Uterus (tissue), 4 donors: ENCODE data around the gene KRTAP3-3. TPM values are rescaled to one million over a fixed set of nuclear protein-coding genes. Genes with fewer than 3 reads are reported as not detected.

Experiments
- DNase-seq, 2 donors: peaks; one replicate each; pipeline ENCODE4 v3.0.0-alpha.2; 2019 to 2020
- H3K27ac ChIP-seq, 2 donors: fragments of 200-600 bp; sonication (generic); 1 replicate in 1 of 2; 2 replicates in 1 of 2; pipeline ENCODE4 v1.5.1; 2016 to 2018
- H3K27me3 ChIP-seq, 2 donors: fragments of 200-600 bp; sonication (generic); one replicate each; pipeline ENCODE4 v1.5.1; 2018 to 2019; ENCODE audit warnings: control low read depth in 1 of 2
- H3K36me3 ChIP-seq, 2 donors: fragments of 200-600 bp; sonication (generic); one replicate each; pipeline ENCODE4 v1.5.1; 2019; ENCODE audit warnings: control low read depth in 1 of 2
- H3K4me1 ChIP-seq, 2 donors: fragments of 200-600 bp; sonication (generic); one replicate each; pipeline ENCODE4 v1.5.1; 2018 to 2019; ENCODE audit warnings: control low read depth in 1 of 2
- H3K4me3 ChIP-seq, 2 donors: fragments of 200-600 bp; sonication (generic); 1 replicate in 1 of 2; 2 replicates in 1 of 2; pipeline ENCODE4 v1.5.1; 2018 to 2019; ENCODE audit warnings: mild to moderate bottlenecking in 1 of 2
- H3K9me3 ChIP-seq, 2 donors: fragments of 200-600 bp; sonication (generic); one replicate each; pipeline ENCODE4 v1.5.1; 2019; ENCODE audit warnings: control low read depth in 1 of 2
- CTCF ChIP-seq, 4 experiments: fragments of 200-600 bp in 2 of 4; fragments of 450-650 bp in 2 of 4; sonication (generic) in 2 of 4; IDR thresholded peaks; one replicate each; pipeline ENCODE4 v1.5.1; 2016 to 2019; ENCODE audit warnings: antibody characterized with exemption in 4 of 4, mild to moderate bottlenecking in 2 of 4, moderate library complexity in 1 of 4
- POLR2A ChIP-seq, 2 donors: fragments of 450-650 bp; IDR thresholded peaks; one replicate each; pipeline ENCODE4 v1.6.1; 2016; ENCODE audit warnings: antibody characterized with exemption in 2 of 2, mild to moderate bottlenecking in 1 of 2, moderate library complexity in 1 of 2
- intact Hi-C: fragments of 100-400 bp; cut with DNase I; formaldehyde crosslinking; loops from one replicate; pipeline ENCODE4 v1.15.1; 2023; ENCODE audit warnings: low total_unique reads
- total RNA-seq, 4 donors: library from RNA; depleted of rRNA in 3 of 4; stranded (reverse); fragments of >200 nt in 3 of 4; gene quantifications; one replicate each; pipeline versions ENCODE4 v1.1.0 to v1.2.4, GENCODE V29; 2014 to 2023
- donor health status: DM: yes; HTN: yes; CAD: no.

The KRTAP3-3 gene
- total RNA-seq, 4 donors from 2014 or later: not detected

GRCh38 chr17:40961591-40961990, 32.4 kb downstream of the KRTAP3-3 start:
- no peaks in the 10 kb centered on the region for H3K4me1 ChIP-seq
- H3K4me3 ChIP-seq: no peak overlapping the region
- no peak for DNase-seq
- intact Hi-C loops: no loop called here
- H3K27ac ChIP-seq: no peak overlapping the region
- H3K9me3 ChIP-seq: no peaks in the 10 kb centered on the region
- TF ChIP-seq CTCF (IDR thresholded peaks at IDR 0.05) (no peak), POLR2A (IDR thresholded peaks at IDR 0.05) (no peak)
- H3K36me3 ChIP-seq: no peaks in the 10 kb centered on the region
- H3K27me3 ChIP-seq: no peaks in the 10 kb centered on the region

GRCh38 chr17:40960144-40960543, 33.8 kb downstream of the KRTAP3-3 start:
- Histone ChIP-seq H3K36me3 (no peaks in the 10 kb centered on the region), H3K27ac (no peak overlapping the region), H3K4me3 (no peak overlapping the region), H3K9me3 (no peaks in the 10 kb centered on the region), H3K4me1 (no peaks in the 10 kb centered on the region), H3K27me3 (no peaks in the 10 kb centered on the region)
- TF ChIP-seq POLR2A (IDR thresholded peaks at IDR 0.05) (no peak), CTCF (IDR thresholded peaks at IDR 0.05) (no peak)
- intact Hi-C loops: no loop called here
- no peak for DNase-seq

- Histone ChIP-seq H3K27ac (no peak overlapping the region), H3K4me3 (no peak overlapping the region), H3K27me3 (no peaks in the 10 kb centered on the region), H3K9me3 (no peaks in the 10 kb centered on the region), H3K36me3 (no peaks in the 10 kb centered on the region), H3K4me1 (no peaks in the 10 kb centered on the region)
- no peak for DNase-seq
- no peak for TF ChIP-seq POLR2A (IDR thresholded peaks at IDR 0.05)
- TF ChIP-seq CTCF (IDR thresholded peaks at IDR 0.05): no peak
- intact Hi-C loops: no loop called here
These were observed 35.6 kb downstream of the KRTAP3-3 start for GRCh38 chr17:40958086-40958953.

GRCh38 chr17:40956401-40957254, 37.3 kb downstream of the KRTAP3-3 start:
- H3K27me3 ChIP-seq: no peaks in the 10 kb centered on the region
- no peak for DNase-seq
- no peaks in the 10 kb centered on the region for H3K4me1 ChIP-seq
- H3K27ac ChIP-seq: no peak overlapping the region
- intact Hi-C loops: no loop called here
- H3K9me3 ChIP-seq: no peaks in the 10 kb centered on the region
- no peak overlapping the region for H3K4me3 ChIP-seq
- no peaks in the 10 kb centered on the region for H3K36me3 ChIP-seq
- no peak for TF ChIP-seq CTCF (IDR thresholded peaks at IDR 0.05)
- TF ChIP-seq POLR2A (IDR thresholded peaks at IDR 0.05): no peak

GRCh38 chr17:40953881-40954280, 40.1 kb downstream of the KRTAP3-3 start:
- no peaks in the 10 kb centered on the region for H3K9me3 ChIP-seq
- no peak overlapping the region for H3K27ac ChIP-seq
- H3K27me3 ChIP-seq: no peaks in the 10 kb centered on the region
- H3K36me3 ChIP-seq: no peaks in the 10 kb centered on the region
- no peak for TF ChIP-seq CTCF (IDR thresholded peaks at IDR 0.05)
- no peak for TF ChIP-seq POLR2A (IDR thresholded peaks at IDR 0.05)
- DNase-seq: no peak
- no peak overlapping the region for H3K4me3 ChIP-seq
- H3K4me1 ChIP-seq: no peaks in the 10 kb centered on the region
- intact Hi-C loops: no loop called here
